SK-N-SH (cell line): Measurements from ENCODE around the gene MACROH2A2.

Experiments
- GATA2 ChIP-seq: sonication (generic); formaldehyde crosslinking; IDR thresholded peaks from 2 replicates; pipeline ENCODE4 v1.5.0; 2020; ENCODE audit warnings: mild to moderate bottlenecking, missing genetic modification reagents
- JUND ChIP-seq: IDR thresholded peaks from 2 replicates; pipeline ENCODE4 v1.4.0; 2012
- POLR2AphosphoS5 ChIP-seq: IDR thresholded peaks from 2 replicates; pipeline ENCODE4 v1.6.1; 2012; ENCODE audit warnings: low read depth, low read length
- RCOR1 ChIP-seq: fragments of 150-350 bp; IDR thresholded peaks from 2 replicates; pipeline ENCODE4 v1.6.1; 2017; ENCODE audit warnings: antibody characterized with exemption, low read length
- TF ChIP-seq, protein P1 (sequence below): fragments of 200-600 bp; sonication (generic); IDR thresholded peaks from 2 replicates; pipeline ENCODE4 v1.6.1; 2017; ENCODE audit warnings: antibody characterized with exemption, mild to moderate bottlenecking, moderate library complexity

DNA sequence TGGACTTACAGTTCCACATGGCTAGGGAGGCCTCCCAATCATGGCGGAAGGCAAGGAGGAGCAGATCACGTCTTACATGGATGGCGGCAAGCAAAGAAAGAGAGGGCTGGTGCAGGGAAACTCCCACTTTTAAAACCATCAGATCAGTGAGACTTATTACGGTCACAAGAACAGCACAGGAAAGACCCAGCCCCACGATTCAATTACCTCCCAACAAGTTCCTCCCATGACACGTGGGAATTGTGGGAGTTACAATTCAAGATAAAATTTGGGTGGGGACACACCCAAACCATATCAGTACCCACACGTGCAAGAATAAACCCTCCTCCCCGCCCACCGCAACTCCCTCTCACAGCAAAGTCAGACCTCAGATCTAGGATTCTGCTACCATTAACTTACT is 84.5 kb downstream of the MACROH2A2 start:
- no peak for TF ChIP-seq RCOR1
- TF ChIP-seq JUND, result no peak
- TF ChIP-seq, protein P1, sequence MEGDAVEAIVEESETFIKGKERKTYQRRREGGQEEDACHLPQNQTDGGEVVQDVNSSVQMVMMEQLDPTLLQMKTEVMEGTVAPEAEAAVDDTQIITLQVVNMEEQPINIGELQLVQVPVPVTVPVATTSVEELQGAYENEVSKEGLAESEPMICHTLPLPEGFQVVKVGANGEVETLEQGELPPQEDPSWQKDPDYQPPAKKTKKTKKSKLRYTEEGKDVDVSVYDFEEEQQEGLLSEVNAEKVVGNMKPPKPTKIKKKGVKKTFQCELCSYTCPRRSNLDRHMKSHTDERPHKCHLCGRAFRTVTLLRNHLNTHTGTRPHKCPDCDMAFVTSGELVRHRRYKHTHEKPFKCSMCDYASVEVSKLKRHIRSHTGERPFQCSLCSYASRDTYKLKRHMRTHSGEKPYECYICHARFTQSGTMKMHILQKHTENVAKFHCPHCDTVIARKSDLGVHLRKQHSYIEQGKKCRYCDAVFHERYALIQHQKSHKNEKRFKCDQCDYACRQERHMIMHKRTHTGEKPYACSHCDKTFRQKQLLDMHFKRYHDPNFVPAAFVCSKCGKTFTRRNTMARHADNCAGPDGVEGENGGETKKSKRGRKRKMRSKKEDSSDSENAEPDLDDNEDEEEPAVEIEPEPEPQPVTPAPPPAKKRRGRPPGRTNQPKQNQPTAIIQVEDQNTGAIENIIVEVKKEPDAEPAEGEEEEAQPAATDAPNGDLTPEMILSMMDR, result no peak
- no peak for TF ChIP-seq GATA2 (CRISPR knock-in tag)
- no peak for TF ChIP-seq POLR2AphosphoS5
